ENCODE data around the gene GPANK1. TPM values are rescaled to one million over a fixed set of nuclear protein-coding genes. Genes with fewer than 3 reads are reported as not detected.

GPANK1 gene
- total RNA-seq, 4 donors from 2014 or later = 17.3 to 29.8 (median 24.5) TPM

DNA sequence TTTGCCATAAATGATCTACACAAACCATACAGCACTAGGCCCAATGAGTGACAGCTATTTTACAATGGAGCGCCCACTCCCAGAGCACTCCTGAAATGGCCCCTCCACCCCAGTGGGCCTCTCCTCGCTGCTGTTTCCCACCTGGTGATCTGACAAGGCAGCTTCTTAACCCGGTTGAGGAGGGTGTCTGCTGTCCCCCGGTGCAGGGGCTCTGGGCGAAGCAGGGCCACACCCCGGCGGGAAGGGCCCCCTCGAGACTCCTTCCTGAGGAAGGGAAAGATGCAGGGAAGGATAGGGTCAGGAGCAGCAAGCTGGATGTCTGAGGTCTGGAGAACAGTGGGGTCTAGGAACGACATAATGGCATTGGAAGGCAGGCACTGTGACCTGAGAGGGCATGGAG, 28.1 kb upstream of the GPANK1 start:
- no peak overlapping the region for H3K4me3 ChIP-seq
- no peak for ATAC-seq
- no peaks in the 10 kb centered on the region for H3K9me3 ChIP-seq
- TF ChIP-seq POLR2A (IDR thresholded peaks at IDR 0.05) = no peak
- TF ChIP-seq, protein P1, sequence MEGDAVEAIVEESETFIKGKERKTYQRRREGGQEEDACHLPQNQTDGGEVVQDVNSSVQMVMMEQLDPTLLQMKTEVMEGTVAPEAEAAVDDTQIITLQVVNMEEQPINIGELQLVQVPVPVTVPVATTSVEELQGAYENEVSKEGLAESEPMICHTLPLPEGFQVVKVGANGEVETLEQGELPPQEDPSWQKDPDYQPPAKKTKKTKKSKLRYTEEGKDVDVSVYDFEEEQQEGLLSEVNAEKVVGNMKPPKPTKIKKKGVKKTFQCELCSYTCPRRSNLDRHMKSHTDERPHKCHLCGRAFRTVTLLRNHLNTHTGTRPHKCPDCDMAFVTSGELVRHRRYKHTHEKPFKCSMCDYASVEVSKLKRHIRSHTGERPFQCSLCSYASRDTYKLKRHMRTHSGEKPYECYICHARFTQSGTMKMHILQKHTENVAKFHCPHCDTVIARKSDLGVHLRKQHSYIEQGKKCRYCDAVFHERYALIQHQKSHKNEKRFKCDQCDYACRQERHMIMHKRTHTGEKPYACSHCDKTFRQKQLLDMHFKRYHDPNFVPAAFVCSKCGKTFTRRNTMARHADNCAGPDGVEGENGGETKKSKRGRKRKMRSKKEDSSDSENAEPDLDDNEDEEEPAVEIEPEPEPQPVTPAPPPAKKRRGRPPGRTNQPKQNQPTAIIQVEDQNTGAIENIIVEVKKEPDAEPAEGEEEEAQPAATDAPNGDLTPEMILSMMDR (IDR thresholded peaks at IDR 0.05 in 4 of 5, conservative IDR thresholded peaks at IDR 0.05 in 1 of 5) = no peak
- in situ Hi-C loops (cut with MboI; ENCODE audit: low sequenced_read_pairs in 4 of 4) (loop anchor here in 1 of 4 donors (25.0 kb wide), 1 partner anchor 269 kb away; the partner anchor contains the start of genes DXO, NELFE and SKIC2), intact Hi-C loops (cut with DNase I; ENCODE audit: low total_unique reads) (no loop called here)
- no peak overlapping the region for H3K27ac ChIP-seq
- no peak for DNase-seq
- no peaks in the 10 kb centered on the region for H3K27me3 ChIP-seq
- H3K36me3 ChIP-seq = peaks cover 0 to 94% of the 10 kb centered on the region in 2 donors
- H3K4me1 ChIP-seq = peaks cover 0 to 7% of the 10 kb centered on the region in 2 donors

DNA sequence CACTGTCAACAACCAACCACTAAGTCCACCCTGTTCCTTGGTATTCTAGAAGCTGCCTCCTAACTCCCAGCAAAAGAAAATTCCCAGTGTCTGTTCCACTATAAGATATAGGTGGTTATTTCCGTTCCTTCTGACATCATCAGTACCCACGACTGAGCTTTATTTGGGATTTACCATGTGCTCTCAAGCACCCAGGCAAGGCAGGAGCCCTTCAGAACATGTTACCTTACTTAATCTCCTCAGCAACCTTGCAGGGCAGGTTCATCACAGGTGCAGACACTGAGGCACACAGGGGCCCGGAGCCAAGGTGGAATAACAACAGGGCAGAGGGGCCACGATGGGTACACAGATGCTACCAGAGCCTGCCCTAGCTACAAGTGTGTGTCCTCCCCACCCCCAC, 27.6 kb upstream of the GPANK1 start:
- Histone ChIP-seq H3K36me3 (peaks cover 0 to 99% of the 10 kb centered on the region in 2 donors), H3K4me3 (no peak overlapping the region), H3K27me3 (no peaks in the 10 kb centered on the region), H3K4me1 (peaks cover 0 to 3% of the 10 kb centered on the region in 2 donors), H3K9me3 (no peaks in the 10 kb centered on the region), H3K27ac (no peak overlapping the region)
- intact Hi-C loops (cut with DNase I; ENCODE audit: low total_unique reads) (no loop called here), in situ Hi-C loops (cut with MboI; ENCODE audit: low sequenced_read_pairs in 4 of 4) (loop anchor here in 1 of 4 donors (25.0 kb wide), 1 partner anchor 270 kb away; the partner anchor contains the start of genes DXO, NELFE and SKIC2)
- TF ChIP-seq, protein P1 (IDR thresholded peaks at IDR 0.05 in 4 of 5, conservative IDR thresholded peaks at IDR 0.05 in 1 of 5) = no peak
- no peak for TF ChIP-seq POLR2A (IDR thresholded peaks at IDR 0.05)
- ATAC-seq (no peak), DNase-seq (no peak)

DNA sequence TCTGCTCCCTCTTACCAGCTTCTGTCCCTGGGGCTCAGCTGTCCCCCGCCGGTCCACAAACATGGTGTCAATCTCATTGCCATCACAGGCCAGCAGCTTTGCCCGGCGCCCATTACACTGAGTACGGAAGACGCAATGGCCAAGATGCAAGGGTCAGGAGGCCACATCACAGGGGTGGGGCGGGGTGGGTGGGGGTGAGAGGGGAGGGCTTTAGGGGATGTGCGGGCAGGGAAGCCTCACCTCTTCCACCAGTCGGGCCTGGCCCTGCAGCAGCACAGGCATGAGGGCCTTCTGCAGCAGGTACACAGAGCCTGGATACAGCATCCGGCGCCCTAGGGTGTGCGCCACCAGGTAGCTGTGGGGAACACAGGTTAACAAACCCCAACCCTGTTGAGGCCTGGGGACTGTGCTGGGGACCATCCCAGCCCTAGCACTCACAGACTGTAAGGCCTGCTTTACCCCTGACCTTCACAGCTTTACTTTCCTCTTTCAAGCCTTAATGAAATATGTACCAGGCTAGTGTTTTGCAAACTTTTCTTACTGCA, 26.8 kb upstream of the GPANK1 start:
- Histone ChIP-seq H3K27ac (no peak overlapping the region), H3K4me1 (no peaks in the 10 kb centered on the region), H3K36me3 (peaks cover 0 to 100% of the 10 kb centered on the region in 2 donors), H3K9me3 (no peaks in the 10 kb centered on the region), H3K4me3 (no peak overlapping the region), H3K27me3 (no peaks in the 10 kb centered on the region)
- in situ Hi-C loops (cut with MboI; ENCODE audit: low sequenced_read_pairs in 4 of 4) = loop anchor here in 1 of 4 donors (25.0 kb wide), 1 partner anchor 271 kb away; the partner anchor contains the start of genes DXO, NELFE and SKIC2
- no peak for DNase-seq
- ATAC-seq = no peak
- intact Hi-C loops (cut with DNase I; ENCODE audit: low total_unique reads) = no loop called here
- TF ChIP-seq, protein P1 (IDR thresholded peaks at IDR 0.05 in 4 of 5, conservative IDR thresholded peaks at IDR 0.05 in 1 of 5) = no peak
- no peak for TF ChIP-seq POLR2A (IDR thresholded peaks at IDR 0.05)

DNA sequence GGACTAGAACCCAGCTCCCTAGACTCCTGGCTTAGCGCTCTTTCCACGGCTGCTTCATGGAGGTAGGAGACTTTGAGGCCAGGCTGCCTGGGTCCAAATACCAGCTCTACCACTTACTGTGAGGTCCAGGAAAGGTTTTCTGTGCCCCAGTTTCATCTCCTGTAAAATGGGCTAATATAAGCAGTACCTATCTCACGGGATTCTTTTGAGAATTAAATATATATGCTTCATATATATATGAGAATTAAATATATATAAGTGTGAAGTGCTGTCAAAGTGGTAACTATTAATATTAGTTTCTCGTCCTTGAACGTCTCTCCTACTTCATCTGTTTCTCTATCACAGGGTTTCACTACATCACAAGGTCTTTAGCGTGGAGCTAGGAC, 26.3 kb upstream of the GPANK1 start:
- H3K4me3 ChIP-seq = no peak overlapping the region
- no peaks in the 10 kb centered on the region for H3K4me1 ChIP-seq
- no peaks in the 10 kb centered on the region for H3K27me3 ChIP-seq
- no peak for TF ChIP-seq POLR2A (IDR thresholded peaks at IDR 0.05)
- TF ChIP-seq, protein P1 (IDR thresholded peaks at IDR 0.05 in 4 of 5, conservative IDR thresholded peaks at IDR 0.05 in 1 of 5) = no peak
- in situ Hi-C loops (cut with MboI; ENCODE audit: low sequenced_read_pairs in 4 of 4) (loop anchor here in 1 of 4 donors (25.0 kb wide), 1 partner anchor 271 kb away; the partner anchor contains the start of genes DXO, NELFE and SKIC2), intact Hi-C loops (cut with DNase I; ENCODE audit: low total_unique reads) (no loop called here)
- ATAC-seq (no peak), DNase-seq (no peak)
- peaks cover 0 to 100% of the 10 kb centered on the region in 2 donors for H3K36me3 ChIP-seq
- no peaks in the 10 kb centered on the region for H3K9me3 ChIP-seq
- no peak overlapping the region for H3K27ac ChIP-seq
